ENCODE measurements around the gene TP53I11.

The TP53I11 gene

DNA sequence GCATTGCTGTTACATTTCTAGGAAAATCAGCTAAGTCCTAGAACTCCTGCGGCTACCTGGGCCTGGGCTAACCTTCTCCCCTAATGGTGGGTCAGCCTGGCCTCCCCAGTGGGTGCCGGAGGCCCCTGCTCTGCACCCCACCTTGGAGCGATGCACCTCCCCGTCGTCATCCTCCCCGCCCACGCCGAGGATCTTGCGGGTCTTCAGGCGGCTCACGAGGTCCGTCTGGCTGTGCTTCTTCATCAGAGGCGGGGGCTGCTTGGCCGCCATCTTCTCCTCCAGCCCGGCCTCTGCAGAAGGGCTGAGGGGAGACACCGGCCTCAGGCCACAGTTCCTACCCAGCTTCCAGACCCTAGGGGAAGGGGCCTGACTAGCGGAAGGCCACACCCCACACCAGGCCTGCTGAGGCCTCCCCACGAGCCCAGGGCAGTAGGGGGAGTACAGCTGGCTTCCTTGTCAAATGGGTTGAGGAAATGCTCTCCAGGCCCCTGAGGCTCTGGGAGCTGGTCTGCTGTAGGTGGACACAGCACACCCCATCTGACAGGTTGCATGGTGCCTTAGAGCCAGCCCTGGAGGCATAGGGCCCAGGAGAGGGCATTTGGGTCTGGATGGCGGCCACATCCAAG, 12.5 kb downstream of the TP53I11 start:
- no peak for DNase-seq

DNA sequence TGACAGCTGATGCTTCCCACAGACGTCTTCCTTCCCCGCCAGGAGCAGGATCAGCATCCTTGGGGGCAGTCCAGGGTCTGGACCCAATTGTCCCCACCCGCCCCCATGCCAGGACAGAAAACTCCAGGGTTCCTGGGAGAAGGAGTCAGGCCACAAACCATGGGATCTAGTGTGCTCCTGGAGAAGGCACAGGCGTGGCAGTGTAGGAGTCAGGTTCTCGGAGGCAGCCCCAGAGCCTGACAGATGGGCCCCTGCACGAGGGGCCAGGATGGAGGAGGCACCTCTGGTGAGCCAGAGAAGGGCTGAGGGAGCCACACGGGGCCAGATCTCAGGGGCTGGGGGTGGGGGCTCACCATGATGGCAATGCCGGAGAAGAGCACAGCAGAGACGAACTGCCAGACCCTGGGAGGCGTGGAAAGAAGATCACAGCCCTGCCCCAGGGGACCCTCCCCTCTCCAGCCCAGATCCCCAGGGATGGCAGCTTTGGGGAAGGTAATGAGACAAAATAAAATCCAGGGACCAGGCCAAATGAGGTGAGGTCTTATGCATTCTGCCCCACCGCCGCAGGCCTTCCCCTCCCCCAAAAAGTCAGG, 13.6 kb downstream of the TP53I11 start:
- DNase-seq: no peak

DNA sequence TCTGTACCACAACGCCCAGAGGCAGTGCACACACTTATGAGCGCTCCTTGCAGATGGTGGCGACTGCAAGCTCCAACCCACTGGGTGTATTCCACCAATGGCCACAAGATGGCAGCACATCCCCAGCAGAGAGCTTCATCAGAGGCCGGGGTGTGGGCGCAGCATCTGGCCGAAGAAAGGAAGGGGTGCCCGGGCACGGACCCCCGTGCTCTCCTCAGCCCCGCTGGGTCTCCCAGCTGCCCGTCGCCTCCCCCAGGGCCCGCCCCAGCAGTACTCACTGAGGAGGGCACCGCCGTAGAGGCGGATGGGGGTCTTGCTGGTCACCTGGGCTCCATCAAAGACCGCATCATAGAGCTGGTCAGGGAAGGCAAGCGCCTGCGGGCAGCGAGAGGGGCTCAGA, 14.2 kb downstream of the TP53I11 start:
- peak; percentile 94 for DNase-seq

DNA sequence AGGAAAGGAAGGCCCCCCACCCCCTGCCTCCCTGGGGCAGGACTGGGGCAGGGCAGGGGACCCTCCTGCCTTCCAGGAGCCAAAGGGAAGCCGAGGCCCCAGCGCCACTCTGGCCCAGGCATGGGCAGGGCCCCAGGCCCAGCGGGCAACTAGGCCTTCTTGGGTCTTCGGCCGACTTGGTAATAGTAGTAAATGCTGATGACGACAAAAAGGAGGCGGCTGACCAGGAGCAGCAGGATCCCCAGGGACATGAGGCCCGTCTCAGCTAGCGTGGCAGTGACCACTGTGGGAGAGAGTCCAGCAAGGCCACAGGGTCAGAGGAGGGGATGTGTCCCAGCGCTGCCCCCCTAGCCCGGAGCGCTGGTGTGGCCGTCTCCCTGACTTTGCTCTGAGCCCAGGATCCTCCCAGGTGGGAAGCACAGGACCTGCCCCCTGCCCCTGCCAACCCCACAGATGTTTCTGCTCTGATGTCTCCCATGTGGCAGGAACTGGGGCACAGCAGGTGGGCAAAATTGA, 15.9 kb downstream of the TP53I11 start:
- no peak for DNase-seq

DNA sequence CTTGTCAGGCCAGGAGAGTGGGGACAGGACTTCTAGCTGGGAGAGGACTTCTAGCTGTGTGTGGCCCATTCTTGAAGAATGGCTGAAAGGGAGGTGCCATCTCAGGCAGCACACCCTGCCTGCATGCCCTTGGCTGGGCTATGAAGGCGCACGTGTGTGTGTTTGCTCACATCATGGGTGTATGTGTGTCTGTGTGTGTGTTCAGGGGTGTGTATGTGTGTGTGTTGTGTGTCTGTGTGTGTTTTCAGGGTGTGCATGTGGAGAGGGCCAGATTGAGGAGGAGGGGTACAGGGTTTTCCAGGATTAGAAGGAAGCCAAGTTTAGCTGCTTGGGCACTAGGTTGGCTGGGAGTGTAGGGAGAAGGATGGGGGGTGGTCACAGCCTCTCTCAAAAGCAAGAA, 16.6 kb downstream of the TP53I11 start:
- DNase-seq: no peak

DNA sequence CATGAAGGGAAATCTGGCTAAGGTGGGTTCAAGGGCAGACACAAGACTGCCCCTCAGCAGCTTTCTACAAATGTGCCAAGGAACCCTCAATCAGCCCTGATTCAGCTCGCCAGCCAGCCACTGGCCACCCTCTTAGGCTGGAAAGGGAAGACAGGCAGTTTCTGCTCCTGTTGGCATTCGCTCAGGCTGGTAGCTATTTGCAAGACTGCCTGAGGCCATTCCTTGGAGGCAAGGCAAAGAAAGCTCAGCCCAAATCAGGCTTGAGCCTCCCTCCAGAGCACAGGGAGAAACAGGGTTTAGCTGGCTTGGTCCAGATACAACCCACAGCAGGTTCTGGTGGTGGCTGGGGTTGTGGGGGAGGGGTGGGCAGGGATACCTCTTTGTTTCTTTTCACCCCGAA, 19.2 kb downstream of the TP53I11 start:
- no peak for DNase-seq

DNA sequence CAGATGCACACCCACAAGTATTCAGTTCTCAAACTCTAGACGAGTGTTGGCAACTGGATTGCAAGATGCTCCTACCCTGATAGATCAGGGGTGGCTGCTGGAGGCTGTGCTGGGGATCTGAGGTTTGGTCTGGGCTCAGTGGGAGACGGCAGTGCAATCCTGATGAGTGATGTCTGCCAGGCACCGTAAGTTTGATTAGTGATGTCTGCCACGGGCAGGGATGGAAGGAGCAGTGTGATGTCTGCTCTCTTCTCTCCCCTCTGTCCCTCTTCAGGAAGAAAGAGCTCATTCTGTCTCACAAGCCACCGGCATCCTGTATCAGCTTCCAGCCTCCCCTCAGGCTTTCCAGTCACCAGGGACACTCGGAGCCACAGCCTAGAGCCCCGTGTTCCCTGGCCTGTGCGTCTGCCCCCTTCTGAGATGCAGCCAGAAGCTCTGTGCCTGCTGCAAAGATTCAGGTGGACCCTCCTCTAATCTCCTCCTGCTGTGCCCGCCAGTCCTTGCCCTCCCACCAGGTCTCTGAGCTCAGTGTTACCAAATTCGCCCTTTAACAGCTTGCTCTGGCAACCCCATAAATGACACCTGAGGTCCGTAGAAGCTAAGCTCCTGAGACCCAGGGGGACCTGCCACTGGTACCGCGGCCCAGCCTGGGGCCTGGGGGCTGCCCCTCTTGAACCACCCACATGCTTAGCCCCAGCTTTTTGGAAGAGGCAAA, 19.9 kb downstream of the TP53I11 start:
- DNase-seq: no peak

DNA sequence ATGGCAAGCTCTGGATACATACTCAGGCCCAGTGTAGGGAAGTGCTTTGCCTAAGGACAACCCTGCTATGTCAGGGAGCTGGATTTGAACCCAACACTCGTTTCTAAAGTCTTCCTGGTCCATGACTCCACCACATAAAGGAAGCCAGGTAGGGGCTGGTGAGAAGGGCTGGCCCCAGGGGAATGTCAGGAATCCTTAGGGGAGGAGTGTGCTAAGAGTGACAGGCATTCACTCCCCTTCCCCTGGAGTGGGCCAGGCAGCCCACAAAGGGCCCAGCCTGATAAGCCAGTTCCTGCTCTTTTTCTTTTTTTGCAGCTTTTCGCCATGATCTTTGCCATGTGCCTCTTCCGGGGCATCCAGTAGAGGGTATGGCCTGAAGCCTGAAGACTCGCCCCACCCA, 21.9 kb downstream of the TP53I11 start:
- DNase-seq: no peak

DNA sequence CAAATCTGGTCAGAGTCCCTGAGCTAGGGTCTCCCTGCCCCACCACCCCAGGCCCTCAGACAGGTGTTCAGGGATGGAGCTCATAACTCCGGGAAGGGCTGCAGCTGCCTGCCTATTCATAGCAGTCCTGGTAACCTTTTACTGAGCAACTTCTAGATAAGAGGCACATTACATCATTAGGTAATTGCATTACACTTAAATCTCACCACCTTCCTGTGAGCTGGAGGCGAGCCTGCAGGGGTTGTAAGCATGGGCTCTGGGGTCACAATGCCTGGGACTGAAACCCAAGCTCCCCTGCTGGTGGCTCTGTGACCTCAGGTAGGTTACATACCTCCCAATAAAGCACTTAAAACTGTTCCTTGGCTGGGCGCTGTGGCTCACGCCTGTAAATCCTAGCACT, 22.5 kb downstream of the TP53I11 start:
- no peak for DNase-seq

DNA sequence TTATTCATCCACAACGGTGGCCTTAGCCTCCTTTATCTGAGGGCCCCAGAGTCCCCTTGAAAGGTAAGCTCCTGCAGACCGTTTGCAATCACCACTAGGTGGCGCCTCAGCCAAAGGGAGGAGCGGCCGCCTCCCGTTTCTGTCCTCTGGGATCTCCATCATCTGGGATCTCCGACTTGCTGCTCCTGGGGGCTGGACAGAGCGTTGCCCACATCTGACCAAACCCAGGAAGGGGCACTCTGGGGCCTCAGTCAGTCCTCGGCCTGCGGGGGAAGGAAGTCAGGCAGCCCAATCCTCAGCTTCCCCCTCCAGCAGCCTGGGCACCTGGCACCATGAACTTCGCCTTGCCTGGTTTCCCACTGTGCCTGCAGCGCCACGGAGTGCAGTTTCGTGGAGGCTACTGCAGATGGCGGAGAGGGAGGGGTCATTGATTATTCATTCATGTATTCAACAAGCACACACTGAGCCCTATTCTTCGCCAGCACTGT, 23.5 kb downstream of the TP53I11 start:
- peak; percentile 86 for DNase-seq

DNA sequence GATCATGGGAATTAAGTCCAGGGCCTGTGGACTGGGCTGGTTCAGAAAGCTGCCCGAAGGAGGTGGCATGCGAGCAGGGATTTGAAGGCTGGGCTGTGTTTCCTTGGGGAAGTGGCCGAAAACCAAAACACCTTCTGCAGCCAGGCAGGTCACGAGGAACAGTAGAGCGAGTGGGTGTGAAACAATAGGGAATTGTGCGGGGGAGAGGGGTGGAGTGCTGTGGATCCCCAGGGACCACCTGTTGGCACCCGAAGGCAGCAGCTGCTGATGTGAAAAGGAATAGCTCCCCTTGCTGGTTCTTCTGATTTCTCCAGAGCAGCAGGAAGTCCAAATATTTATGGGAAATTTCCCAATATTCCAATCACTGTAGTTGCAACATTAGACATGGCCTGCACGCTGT, 24.6 kb downstream of the TP53I11 start:
- DNase-seq: no peak

DNA sequence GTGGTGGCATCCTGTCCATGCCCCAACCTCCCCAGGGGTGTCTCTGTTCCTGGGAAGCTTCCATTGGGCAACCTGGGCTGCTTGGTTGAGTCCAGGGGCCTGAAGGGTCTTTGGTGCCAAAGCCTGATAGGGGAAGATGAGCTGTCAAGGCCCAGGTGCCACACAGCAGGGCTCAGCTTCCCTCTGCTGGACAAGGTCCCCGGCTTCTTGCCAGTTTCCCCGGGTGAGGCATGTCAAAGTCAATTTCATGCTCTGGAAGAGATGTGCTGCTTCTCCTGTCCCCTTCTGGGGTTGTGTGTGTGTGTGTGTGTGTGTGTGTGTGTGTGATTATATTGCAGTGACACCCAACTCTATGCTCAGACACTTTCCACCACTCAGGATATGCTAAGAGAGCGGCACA, 26.9 kb downstream of the TP53I11 start:
- no peak for DNase-seq

DNA sequence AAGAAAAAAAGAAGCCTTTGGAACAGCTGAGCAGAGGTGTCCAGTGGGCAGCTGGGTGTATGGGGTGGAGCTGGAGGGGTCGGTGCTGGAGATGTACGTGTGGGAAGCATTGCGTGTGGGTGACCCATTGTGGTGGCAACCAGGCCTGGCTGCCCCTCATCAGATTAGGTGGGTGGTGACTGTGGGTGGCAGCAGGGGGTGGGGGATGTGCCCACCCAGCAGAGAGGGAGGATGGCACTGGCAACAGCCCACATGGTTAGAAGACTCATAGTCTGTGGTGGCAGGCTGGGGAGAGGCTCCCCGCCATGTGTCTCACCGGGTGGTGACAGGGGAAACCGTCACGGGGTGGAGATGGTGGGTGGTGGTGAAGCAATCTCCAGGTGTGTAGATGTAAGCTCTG, 27.6 kb downstream of the TP53I11 start:
- DNase-seq: no peak

DNA sequence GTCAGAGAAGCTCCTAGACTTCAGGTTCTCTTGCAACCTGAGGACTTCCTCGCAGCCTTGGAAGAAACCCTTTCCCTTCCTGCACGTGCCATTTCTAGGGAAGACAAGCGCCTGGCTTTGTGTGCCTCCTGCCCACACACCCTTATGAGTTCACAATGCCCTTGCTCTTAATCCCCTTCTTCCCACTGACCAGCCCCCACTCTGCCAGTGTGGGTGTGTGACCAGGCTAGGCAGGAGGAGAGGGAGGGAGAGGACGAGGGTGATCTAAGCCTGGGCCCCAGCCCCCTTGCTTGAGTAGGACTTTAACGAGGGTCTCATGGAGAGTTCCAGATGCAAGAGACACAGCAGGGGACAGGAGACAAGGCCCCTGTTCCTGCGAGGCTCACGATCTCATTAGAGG, 30.2 kb downstream of the TP53I11 start:
- DNase-seq: no peak

DNA sequence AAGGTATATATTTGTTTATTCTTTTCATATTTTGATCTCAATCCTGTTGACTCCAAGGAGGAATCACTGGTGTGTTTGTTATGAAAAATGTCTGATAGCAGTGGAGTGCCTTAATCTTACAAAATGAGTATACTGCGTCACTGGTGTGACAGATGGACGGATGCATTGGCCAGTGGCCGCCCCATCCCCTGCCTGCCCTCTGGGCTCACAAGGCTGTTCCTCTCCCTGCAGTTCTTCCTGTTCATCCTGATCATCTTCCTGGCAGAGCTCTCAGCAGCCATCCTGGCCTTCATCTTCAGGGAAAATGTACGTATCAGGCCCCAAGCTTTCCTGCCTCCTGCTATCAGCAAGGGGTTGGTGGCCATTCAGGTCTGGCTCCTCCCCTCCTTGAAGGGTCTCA, 32.9 kb downstream of the TP53I11 start:
- no peak for DNase-seq

DNA sequence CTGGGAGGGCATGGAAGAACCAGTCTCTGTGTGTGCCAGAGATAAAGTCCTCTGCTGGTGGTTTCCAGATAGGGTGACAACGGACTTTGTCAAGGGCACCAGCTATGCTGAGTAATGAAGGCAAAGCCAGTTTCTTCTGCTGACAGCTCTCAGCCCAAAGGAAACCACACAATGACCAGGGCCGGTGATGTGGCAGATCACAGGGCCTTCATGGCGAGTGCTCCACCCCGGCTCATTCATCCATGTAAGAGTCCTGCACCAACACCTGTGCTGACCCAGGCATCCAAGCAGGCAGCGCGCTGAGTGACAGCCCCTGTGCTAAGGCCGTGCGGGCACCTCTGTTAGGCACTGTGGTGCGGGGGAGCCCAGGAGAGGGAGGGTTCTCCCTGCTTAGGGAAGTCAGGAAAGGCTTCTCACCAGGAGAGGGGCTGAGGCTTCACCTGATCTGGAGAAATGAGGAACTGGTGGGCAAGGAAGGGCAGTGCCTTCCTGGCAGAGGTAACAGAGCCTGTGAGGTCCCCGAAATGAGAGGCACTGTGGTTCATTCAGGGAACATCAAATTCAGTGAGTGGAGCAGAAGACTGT, 33.8 kb downstream of the TP53I11 start:
- no peak for DNase-seq

DNA sequence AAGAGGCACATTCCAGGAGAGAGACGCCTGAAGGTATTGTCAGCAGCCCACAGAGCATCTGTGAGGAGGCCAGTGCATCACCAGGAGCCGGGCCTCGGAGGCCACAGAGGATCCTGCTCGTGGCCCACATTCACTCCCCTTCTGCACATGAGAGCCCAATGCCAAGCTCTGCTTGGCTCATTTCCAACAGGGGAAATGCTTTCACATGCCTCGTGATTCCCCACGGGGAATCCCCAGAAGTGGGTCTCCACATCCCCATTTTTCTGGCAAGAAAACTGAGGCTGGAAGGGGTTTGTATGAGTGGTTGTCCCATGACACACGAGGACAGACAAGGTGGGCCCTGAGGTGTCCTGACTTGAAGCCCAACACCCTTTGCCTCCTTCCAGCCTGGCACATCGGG, 34.4 kb downstream of the TP53I11 start:
- DNase-seq: no peak

DNA sequence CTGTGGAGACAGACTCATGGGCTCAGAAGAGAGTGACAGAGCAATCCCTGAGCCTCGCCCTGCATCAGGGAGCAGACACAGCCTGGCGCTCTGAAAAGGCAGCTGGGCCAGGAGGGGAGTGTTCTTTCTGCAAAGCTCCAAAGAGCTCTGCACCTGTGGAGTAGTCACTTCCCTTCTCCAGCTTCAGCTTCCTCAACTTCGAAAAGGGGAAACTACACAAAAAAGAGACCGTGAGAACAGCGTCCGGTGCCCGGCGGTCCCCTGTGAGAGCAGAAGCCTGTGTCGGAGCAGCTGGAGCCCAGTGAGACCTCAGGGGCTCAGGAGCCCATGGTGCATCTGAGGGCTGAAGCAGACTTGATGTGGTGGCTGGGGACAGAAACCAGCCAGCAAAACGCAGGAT, 35.1 kb downstream of the TP53I11 start:
- DNase-seq: no peak

DNA sequence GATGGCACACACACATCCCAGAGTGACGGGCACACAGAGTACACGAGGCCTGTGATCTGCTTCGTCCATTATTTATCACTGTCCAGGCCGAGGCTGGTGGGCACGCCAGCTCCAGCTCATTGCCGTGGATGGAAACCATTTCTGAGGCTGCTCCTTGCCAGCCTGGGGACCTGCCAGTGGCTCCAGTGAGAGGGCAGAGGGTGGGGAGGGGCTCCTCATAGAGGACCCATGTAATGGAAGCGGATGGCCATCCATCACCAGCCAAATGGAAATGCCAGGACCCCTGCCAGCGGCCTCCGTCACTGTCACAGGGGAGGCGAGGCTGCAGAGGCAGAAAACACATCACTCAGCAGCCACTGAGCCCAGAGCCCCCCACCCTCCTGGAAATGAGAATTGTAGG, 35.7 kb downstream of the TP53I11 start:
- DNase-seq: no peak

DNA sequence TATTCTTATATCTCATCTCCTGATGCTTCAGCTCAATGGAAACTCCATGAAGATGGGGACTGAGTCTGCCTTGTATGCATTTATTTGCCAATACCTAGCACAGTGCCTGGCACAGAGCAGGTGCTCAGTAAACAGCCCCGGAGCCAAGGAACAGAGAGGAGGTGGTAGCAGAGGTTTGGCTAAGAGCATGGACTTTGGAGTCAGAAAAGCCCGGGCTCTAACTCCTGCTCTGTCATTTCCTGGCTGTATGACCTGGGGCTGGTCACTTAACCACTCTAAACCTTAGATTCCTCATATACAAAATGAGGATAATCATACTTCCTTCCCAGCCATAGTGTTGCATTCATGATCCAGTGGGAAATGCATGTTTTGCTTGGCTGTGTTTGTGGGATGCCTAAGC, 36.6 kb downstream of the TP53I11 start:
- DNase-seq: no peak

DNA sequence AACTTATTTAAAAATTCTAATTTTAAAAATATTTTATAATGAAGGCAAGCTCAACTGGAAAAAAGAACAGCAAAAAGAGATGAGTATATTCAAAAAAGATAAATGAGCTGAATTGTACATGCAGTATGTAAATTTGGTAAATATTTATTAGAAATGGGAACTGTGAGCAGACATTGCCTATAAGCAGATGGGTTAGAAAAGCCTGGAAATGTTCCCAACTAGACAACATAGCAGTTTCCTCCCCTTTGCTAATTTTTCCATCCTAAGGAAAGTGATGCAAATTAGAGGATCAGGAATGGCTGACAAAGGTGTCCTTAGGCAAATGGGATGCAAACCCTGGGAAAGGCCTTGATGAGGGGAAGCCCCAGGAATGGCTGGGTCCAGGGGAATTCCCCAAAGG, 37.2 kb downstream of the TP53I11 start:
- DNase-seq: no peak

DNA sequence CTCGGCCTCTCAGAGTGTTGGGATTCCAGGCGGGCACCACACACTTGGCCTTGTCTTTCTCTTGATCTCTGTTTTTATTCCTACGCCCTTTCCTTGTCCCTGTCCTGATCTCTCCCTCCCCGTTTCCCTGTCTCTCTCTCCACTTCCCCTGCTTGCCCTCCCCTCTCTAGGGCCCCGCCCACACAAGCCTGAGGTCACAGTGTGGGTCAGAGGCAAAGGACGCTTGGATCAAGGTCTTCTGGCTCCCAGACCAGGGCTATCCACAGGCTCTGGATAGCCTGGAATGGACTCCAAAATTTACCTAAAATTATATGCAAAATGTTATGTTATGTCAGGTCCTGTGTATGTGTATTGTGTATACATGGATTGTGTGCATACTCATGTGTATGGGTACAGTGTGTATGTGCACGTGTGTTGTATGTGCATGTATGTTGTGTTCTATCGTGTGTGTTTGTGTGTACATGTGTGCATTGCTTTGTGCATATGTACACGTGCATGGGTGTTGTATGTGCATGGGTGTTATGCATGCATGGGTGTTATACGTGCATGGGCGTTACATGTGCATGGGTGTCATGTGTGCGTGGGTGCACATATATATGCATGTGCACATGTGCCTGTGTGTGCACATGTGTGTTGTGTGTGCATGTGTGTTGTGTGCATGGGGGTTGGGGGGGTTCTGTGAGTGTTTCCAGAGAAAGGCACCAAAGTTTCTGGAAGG, 38.3 kb downstream of the TP53I11 start:
- DNase-seq: no peak

Data from activated CD8-positive, alpha-beta memory T cell treated with anti-CD3 and anti-CD28 coated beads, Interleukin-2, amount 50 U/mL, for 48 hours (primary cell).